ENCODE measurements around the gene RPL4.

DNA sequence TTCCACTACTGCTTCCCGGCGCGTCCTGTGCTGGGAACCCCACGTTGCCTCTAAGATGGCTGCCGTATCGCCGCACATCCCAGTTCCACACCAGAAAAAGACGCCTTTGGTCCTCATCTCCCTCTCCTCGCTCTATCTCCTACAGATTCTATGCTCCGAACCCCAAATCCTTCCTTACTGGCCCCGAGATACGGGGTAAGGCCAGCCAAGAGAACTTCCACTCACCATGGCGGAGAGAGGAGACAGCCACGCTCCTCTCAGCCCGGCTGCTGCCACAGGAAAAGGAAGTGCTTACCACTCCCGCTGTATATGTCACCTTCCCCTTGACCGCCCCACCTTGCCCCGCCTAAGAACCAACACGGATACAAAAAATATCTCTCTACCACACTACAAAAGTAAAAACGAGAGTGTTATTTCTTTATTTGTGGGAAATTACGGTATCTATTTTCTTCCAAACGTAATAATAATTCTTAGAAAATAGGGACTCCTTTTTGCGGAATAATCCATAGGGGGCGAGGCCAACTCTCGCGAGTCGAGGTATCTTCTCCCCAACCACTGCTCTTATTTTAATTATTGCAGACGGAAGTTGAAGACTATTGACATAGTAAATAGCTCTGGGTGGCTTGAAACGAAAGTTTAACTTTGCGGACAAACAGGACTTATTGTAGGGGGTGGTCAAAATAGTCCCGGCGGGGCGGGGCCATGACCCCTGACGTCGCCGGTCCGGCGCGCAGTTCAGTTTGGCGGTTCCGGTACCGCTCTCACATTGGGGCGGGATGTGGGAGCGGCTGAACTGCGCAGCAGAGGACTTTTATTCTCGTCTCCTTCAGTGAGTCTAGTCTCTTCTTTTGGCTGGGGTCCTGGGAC is at the start of gene RPL4, which contains the start of gene ZWILCH:
- no peak for TF ChIP-seq CTCF (conservative IDR thresholded peaks at IDR 0.05; ENCODE audit: low read length)
- TF ChIP-seq EZH2phosphoT487 (IDR thresholded peaks at IDR 0.05; ENCODE audit: borderline replicate concordance, low read depth, low read length) = no peak
